Uterus (tissue), 2 donors: ENCODE results near the gene RIPOR2.

Experiments
- CTCF ChIP-seq, 4 experiments: fragments of 200-600 bp in 2 of 4; fragments of 450-650 bp in 2 of 4; sonication (generic) in 2 of 4; IDR thresholded peaks; one replicate each; pipeline ENCODE4 v1.5.1; 2016 to 2019; ENCODE audit warnings: antibody characterized with exemption in 4 of 4, mild to moderate bottlenecking in 2 of 4, moderate library complexity in 1 of 4
- POLR2A ChIP-seq, 2 donors: fragments of 450-650 bp; IDR thresholded peaks; one replicate each; pipeline ENCODE4 v1.6.1; 2016; ENCODE audit warnings: antibody characterized with exemption in 2 of 2, mild to moderate bottlenecking in 1 of 2, moderate library complexity in 1 of 2

- TF ChIP-seq CTCF (IDR thresholded peaks at IDR 0.05) = no peak
- no peak for TF ChIP-seq POLR2A (IDR thresholded peaks at IDR 0.05)
Measured at GRCh38 chr6:24887545-24888140, 48.1 kb downstream of the RIPOR2 start.
